Adrenal gland (tissue), 12 donors: ENCODE measurements around the gene TPBGL. TPM values are rescaled to one million over a fixed set of nuclear protein-coding genes. Genes with fewer than 3 reads are reported as not detected.
A peak's percentile ranks its signal among the peaks of the same experiment; 100 is the strongest.

Source experiments
- DNase-seq, 7 donors: peaks; one replicate each; pipeline ENCODE4 v3.0.0-alpha.2; 2019 to 2020
- H3K27ac ChIP-seq, 5 donors: fragments of 200-600 bp; sonication (generic) in 4 of 5; 1 replicate in 3 of 5; 2 replicates in 2 of 5; pipeline versions ENCODE4 v1.5.1 to v1.8.0; 2016 to 2020; ENCODE audit warnings: mild to moderate bottlenecking in 1 of 5
- H3K27me3 ChIP-seq: fragments of 200-600 bp; 2 replicates; pipeline ENCODE4 v1.8.0; 2021
- H3K36me3 ChIP-seq, 2 donors: fragments of 200-600 bp; replicated peaks in 1 of 2; 1 replicate in 1 of 2; 2 replicates in 1 of 2; pipeline versions ENCODE4 v1.5.1 to v1.8.0; 2018 to 2022
- H3K4me1 ChIP-seq, 2 donors: fragments of 200-600 bp; replicated peaks in 1 of 2; 1 replicate in 1 of 2; 2 replicates in 1 of 2; pipeline versions ENCODE4 v1.5.1 to v1.8.0; 2018 to 2021
- H3K4me3 ChIP-seq, 4 donors: fragments of 200-600 bp; sonication (generic) in 3 of 4; one replicate each; pipeline ENCODE4 v1.5.1; 2016 to 2018
- H3K9me3 ChIP-seq, 3 donors: fragments of 200-600 bp; sonication (generic) in 1 of 3; replicated peaks in 1 of 3; 1 replicate in 2 of 3; 2 replicates in 1 of 3; pipeline versions ENCODE4 v1.5.1 to v1.8.0; 2016 to 2021
- CTCF ChIP-seq, 6 experiments: fragments of 450-650 bp in 4 of 6; fragments of 200-600 bp in 2 of 6; sonication (generic) in 1 of 6; IDR thresholded peaks; 1 replicate in 5 of 6; 2 replicates in 1 of 6; pipeline versions ENCODE4 v1.5.1 to v1.8.0; 2016 to 2021; ENCODE audit warnings: antibody characterized with exemption in 6 of 6, mild to moderate bottlenecking in 2 of 6, moderate library complexity in 1 of 6
- POLR2A ChIP-seq, 2 donors: fragments of 450-650 bp; IDR thresholded peaks; one replicate each; pipeline ENCODE4 v1.6.1; 2017; ENCODE audit warnings: antibody characterized with exemption in 2 of 2, mild to moderate bottlenecking in 2 of 2, moderate library complexity in 1 of 2
- WGBS, 4 donors: extraction: QIAGEN DNeasy Blood & Tissue Kit in 2 of 4; methylation state at CpG; one replicate each; pipeline versions ENCODE4 v1.1.5 to v1.1.7; 2013 to 2017; 5-methylcytosine and 5-hydroxymethylcytosine counted together
- intact Hi-C, 2 donors: fragments of 100-400 bp; cut with DNase I; formaldehyde crosslinking; loops; one replicate each; pipeline versions ENCODE4 v1.14.1 to v1.15.0; 2022 to 2023
- polyA plus RNA-seq, 3 donors: library from polyadenylated mRNA; stranded (reverse); fragments of 200-250 nt in 2 of 3; fragments of 350-450 nt in 1 of 3; fragmentation: Illumina TruSeq in 1 of 3; extraction: RNeasy Lipid Tissue Mini Kit (QIAGEN cat#74804) in 1 of 3; gene quantifications; one replicate each; pipeline ENCODE4 v1.2.3, GENCODE V29; 2013 to 2014
- total RNA-seq, 9 donors: library from RNA; depleted of rRNA in 4 of 9; stranded (reverse); fragments of >200 nt in 4 of 9; fragments of 120-200 nt in 1 of 9; fragmentation: NEBNext Ultra II Directional in 1 of 9; extraction: Animal tissue kit (Norgen Biotek cat#: 25700) in 1 of 9; gene quantifications; one replicate each; pipeline versions ENCODE4 v1.1.0 to v1.2.4, GENCODE V29; 2013 to 2023
- donor health status: healthy with polysubstance abuse.
- donor health status: Bipolar disorder and iron deficiency.
- donor health status: DM: yes; HTN: yes; CAD: no.
- donor health status: DM: no; HTN: no; CAD: no.
- donor health status: DM: no; HTN: no; CAD: no.
- donor health status: DM: yes; HTN: yes; CAD: no.

The TPBGL gene
- total and polyA plus RNA-seq, 12 donors, result 0.11 to 4.3 (median 1.4) TPM

- H3K27ac ChIP-seq, result peak overlapping the region in 2 of 5 donors; percentile 57 to 75
- no peaks in the 10 kb centered on the region for H3K27me3 ChIP-seq
- no peak overlapping the region for H3K4me3 ChIP-seq
- WGBS, 4 donors, result 48 to 52% (median 49%) methylated on average over 5 of the region's 5 CpGs
- no peak for DNase-seq
- H3K36me3 ChIP-seq, result peaks cover 0 to 21% of the 10 kb centered on the region in 2 donors
- peaks cover 5 to 26% of the 10 kb centered on the region in 2 donors for H3K4me1 ChIP-seq
- no peaks in the 10 kb centered on the region for H3K9me3 ChIP-seq
- intact Hi-C loops, result no loop called here
- TF ChIP-seq POLR2A (IDR thresholded peaks at IDR 0.05), result no peak
- no peak for TF ChIP-seq CTCF (IDR thresholded peaks at IDR 0.05)
Observed at GRCh38 chr11:75194147-75194546, 46.4 kb upstream of the TPBGL start.

GRCh38 chr11:75195167-75195962, 45.2 kb upstream of the TPBGL start:
- intact Hi-C loops, result no loop called here
- 50 to 66% (median 57%) methylated on average over 4 to 7 of the region's 7 CpGs for WGBS, 4 donors
- Histone ChIP-seq H3K36me3 (peaks cover 0 to 21% of the 10 kb centered on the region in 2 donors), H3K27me3 (no peaks in the 10 kb centered on the region), H3K4me1 (peaks cover 5 to 26% of the 10 kb centered on the region in 2 donors), H3K4me3 (no peak overlapping the region), H3K27ac (peak overlapping the region in 4 of 5 donors; percentile 7 to 75 (median 33)), H3K9me3 (no peaks in the 10 kb centered on the region)
- peak; percentile 69 to 92 (median 86) for DNase-seq
- no peak for TF ChIP-seq POLR2A (IDR thresholded peaks at IDR 0.05)
- TF ChIP-seq CTCF (IDR thresholded peaks at IDR 0.05), result no peak

- TF ChIP-seq CTCF (IDR thresholded peaks at IDR 0.05) (no peak), POLR2A (IDR thresholded peaks at IDR 0.05) (no peak)
- no peaks in the 10 kb centered on the region for H3K27me3 ChIP-seq
- DNase-seq, result no peak
- H3K4me1 ChIP-seq, result peaks cover 5 to 26% of the 10 kb centered on the region in 2 donors
- H3K4me3 ChIP-seq, result no peak overlapping the region
- H3K9me3 ChIP-seq, result no peaks in the 10 kb centered on the region
- peak overlapping the region in 1 of 5 donors; percentile 75 for H3K27ac ChIP-seq
- peaks cover 0 to 24% of the 10 kb centered on the region in 2 donors for H3K36me3 ChIP-seq
- WGBS, 4 donors, result 67 to 79% (median 72%) methylated on average over 2 to 8 of the region's 8 CpGs
- intact Hi-C loops, result no loop called here
Observed at GRCh38 chr11:75196426-75196825, 44.1 kb upstream of the TPBGL start.

GRCh38 chr11:75197512-75198277, 42.9 kb upstream of the TPBGL start:
- H3K36me3 ChIP-seq, result peaks cover 0 to 21% of the 10 kb centered on the region in 2 donors
- DNase-seq, result no peak
- no peaks in the 10 kb centered on the region for H3K9me3 ChIP-seq
- no peak overlapping the region for H3K4me3 ChIP-seq
- 89 to 92% (median 90%) methylated on average over 4 of the region's 4 CpGs for WGBS, 4 donors
- H3K4me1 ChIP-seq, result peaks cover 5 to 26% of the 10 kb centered on the region in 2 donors
- TF ChIP-seq POLR2A (IDR thresholded peaks at IDR 0.05), result no peak
- no peak for TF ChIP-seq CTCF (IDR thresholded peaks at IDR 0.05)
- intact Hi-C loops, result no loop called here
- no peak overlapping the region for H3K27ac ChIP-seq
- H3K27me3 ChIP-seq, result no peaks in the 10 kb centered on the region
